SU-DHL-6 (cell line): ENCODE measurements around the gene CYBA.

Source experiments
- H2AFZ ChIP-seq: fragments of 200-600 bp; sonication (generic); 2 replicates; pipeline ENCODE4 v1.6.1; 2014; ENCODE audit warnings: low read depth, mild to moderate bottlenecking, moderate library complexity, mixed read lengths, antibody characterized with exemption, low read length; ENCODE audit not compliant: severe bottlenecking
- H3F3A ChIP-seq: fragments of 200-600 bp; shearing (Covaris generic); 2 replicates; pipeline ENCODE4 v1.6.0; 2016; ENCODE audit warnings: antibody characterized with exemption, mild to moderate bottlenecking; ENCODE audit not compliant: insufficient read depth
- H3K27ac ChIP-seq: fragments of 200-600 bp; sonication (generic); 2 replicates; pipeline ENCODE4 v1.5.1; 2016; ENCODE audit warnings: low read depth, mild to moderate bottlenecking, low read length, moderate library complexity, mixed read lengths
- H3K27me3 ChIP-seq: fragments of 200-600 bp; sonication (generic), shearing (Covaris generic); 2 replicates; pipeline ENCODE4 v1.6.0; 2014; ENCODE audit warnings: mild to moderate bottlenecking, low read length
- H3K36me3 ChIP-seq: fragments of 200-600 bp; sonication (generic); 2 replicates; pipeline ENCODE4 v1.6.1; 2014; ENCODE audit warnings: mild to moderate bottlenecking, low read length, mixed read lengths
- H3K4me2 ChIP-seq: fragments of 300-600, 200-600 bp; shearing (Covaris generic), sonication (generic); 2 replicates; pipeline ENCODE4 v1.6.0; 2014; ENCODE audit warnings: low read length, low read depth, mild to moderate bottlenecking; ENCODE audit not compliant: poor library complexity, severe bottlenecking
- H3K4me3 ChIP-seq: fragments of 200-600 bp; sonication (generic); 2 replicates; pipeline ENCODE4 v1.5.1; 2014; ENCODE audit warnings: antibody characterized with exemption, low read length, mild to moderate bottlenecking, mixed read lengths; ENCODE audit not compliant: insufficient read depth, poor library complexity, severe bottlenecking
- H3K79me2 ChIP-seq: fragments of 200-600 bp; sonication (generic); 2 replicates; pipeline ENCODE4 v1.6.1; 2014; ENCODE audit warnings: mild to moderate bottlenecking, low read length, moderate library complexity; ENCODE audit not compliant: insufficient read depth
- H3K9ac ChIP-seq: fragments of 200-600 bp; sonication (generic); 2 replicates; pipeline ENCODE4 v1.7.0; 2014; ENCODE audit warnings: mild to moderate bottlenecking, low read length
- H3K9me2 ChIP-seq: fragments of 200-600 bp; sonication (generic); replicated peaks from 2 replicates; pipeline ENCODE4 v1.6.1; 2014; ENCODE audit warnings: low read length; ENCODE audit not compliant: insufficient read depth
- H3K9me3 ChIP-seq: fragments of 200-600 bp; sonication (generic); 2 replicates; pipeline ENCODE4 v1.6.1; 2014; ENCODE audit warnings: low read length, mixed read lengths; ENCODE audit not compliant: insufficient read depth
- H4K20me1 ChIP-seq: fragments of 200-600 bp; sonication (generic); 2 replicates; pipeline ENCODE4 v1.6.1; 2014; ENCODE audit warnings: low read depth, mild to moderate bottlenecking, antibody characterized with exemption, low read length, moderate library complexity, mixed read lengths
- CTCF ChIP-seq: fragments of 200-600 bp; sonication (generic); IDR thresholded peaks from one replicate; pipeline ENCODE4 v1.5.1; 2017; ENCODE audit warnings: antibody characterized with exemption, mild to moderate bottlenecking, low read length, moderate library complexity; ENCODE audit not compliant: insufficient read depth, poor library complexity, severe bottlenecking
- EZH2phosphoT487 ChIP-seq: fragments of 200-600 bp; sonication (generic), shearing (Covaris generic); conservative IDR thresholded peaks from 2 replicates; pipeline ENCODE4 v1.6.1; 2018; ENCODE audit warnings: mild to moderate bottlenecking, antibody characterized with exemption, low read length, moderate library complexity, mixed read lengths

The CYBA gene

DNA sequence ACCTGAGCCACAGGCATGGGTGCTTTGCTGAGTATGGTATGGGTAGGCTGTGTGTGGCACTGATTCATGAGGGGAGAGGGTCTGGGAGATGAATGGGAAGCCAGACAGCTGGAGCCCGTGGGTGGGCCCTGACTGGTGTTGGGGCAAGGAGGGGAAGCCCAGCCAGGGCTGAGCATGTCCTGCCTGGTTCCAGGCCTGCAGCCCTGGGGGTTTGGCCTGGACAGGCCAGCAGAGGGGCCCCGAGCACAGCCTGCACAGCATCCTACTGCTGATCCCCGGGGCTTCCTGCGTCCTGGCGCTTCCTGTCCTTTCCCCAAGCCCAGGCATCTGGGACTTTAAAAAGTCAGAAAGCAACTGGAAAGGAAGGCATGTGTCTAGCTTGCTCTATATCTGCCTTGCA is 16.6 kb upstream of the CYBA start:
- no peaks in the 10 kb centered on the region for H3K36me3 ChIP-seq
- no peak overlapping the region for H3K9ac ChIP-seq
- H4K20me1 ChIP-seq, result no peaks in the 10 kb centered on the region

DNA sequence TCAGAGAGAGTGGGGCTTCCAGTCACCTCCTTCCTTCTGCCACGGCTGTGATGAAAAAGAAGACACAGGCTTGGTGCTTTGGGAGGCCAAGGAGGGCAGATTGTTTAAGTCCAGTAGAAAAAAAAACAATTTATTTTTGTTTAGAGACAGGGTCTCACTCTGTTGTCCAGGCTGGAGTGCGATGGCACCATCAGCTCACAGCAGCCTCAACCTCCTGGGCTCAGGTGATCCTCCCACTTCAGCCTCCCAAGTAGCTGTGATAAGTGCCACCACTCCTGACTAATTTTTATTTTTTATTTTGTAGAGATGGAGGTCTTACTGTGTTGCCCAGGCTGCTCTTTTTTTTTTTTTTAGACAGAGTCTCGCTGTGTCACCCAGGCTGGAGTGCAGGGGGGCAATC is 14.7 kb upstream of the CYBA start:
- TF ChIP-seq CTCF, result no peak
- no peak for TF ChIP-seq EZH2phosphoT487
- H3K36me3 ChIP-seq, result no peaks in the 10 kb centered on the region
- H4K20me1 ChIP-seq, result 0 out of 2 replicates have a peak, but pooled peaks cover 2% of the 10 kb centered on the region
- H3K4me2 ChIP-seq, result no peak overlapping the region
- H3K9me3 ChIP-seq, result no peaks in the 10 kb centered on the region
- H3K27me3 ChIP-seq, result no peaks in the 10 kb centered on the region
- peaks cover 21% of the 10 kb centered on the region for H3F3A ChIP-seq
- H2AFZ ChIP-seq, result no peak overlapping the region
- H3K4me3 ChIP-seq, result no peak overlapping the region
- H3K79me2 ChIP-seq, result peaks cover 21% of the 10 kb centered on the region
- H3K27ac ChIP-seq, result no peak overlapping the region; the same call in 1 of the 2 replicates
- H3K9ac ChIP-seq, result no peak overlapping the region
- H3K9me2 ChIP-seq, result no peaks in the 10 kb centered on the region

More for the DNA sequence above, 16.6 kb upstream of the CYBA start:
- Histone ChIP-seq H2AFZ (no peak overlapping the region), H3K27ac (no peak overlapping the region), H3K4me2 (no peak overlapping the region), H3K4me3 (no peak overlapping the region), H3K79me2 (peaks cover 3% of the 10 kb centered on the region), H3K9me3 (no peaks in the 10 kb centered on the region), H3F3A (0 out of 2 replicates have a peak, but pooled peaks cover 10% of the 10 kb centered on the region), H3K9me2 (no peaks in the 10 kb centered on the region), H3K27me3 (no peaks in the 10 kb centered on the region)
- TF ChIP-seq CTCF (no peak), EZH2phosphoT487 (no peak)

DNA sequence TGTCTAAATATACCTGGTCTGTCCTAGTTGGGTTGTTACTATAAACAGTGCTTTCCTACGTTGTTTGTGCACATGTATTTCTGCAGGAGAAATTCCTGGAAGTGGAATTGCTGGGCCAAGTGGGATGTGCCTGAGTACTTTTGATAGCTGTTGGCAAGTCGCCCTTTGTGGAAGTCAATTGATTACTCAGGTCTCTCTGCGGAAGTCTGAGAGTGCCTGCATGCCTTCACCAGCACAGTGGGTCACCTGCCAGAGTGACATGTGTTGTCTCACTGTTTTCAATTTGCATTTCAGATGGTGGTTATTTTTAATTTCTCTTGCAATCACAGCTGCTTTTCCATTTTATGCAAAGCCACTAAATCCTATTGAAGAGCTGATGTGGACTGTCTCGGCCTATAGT is 14.3 kb upstream of the CYBA start:
- no peak overlapping the region for H2AFZ ChIP-seq
- no peak overlapping the region for H3K4me3 ChIP-seq
- H3K27ac ChIP-seq, result no peak overlapping the region
- H3K27me3 ChIP-seq, result no peaks in the 10 kb centered on the region
- H3K79me2 ChIP-seq, result peaks cover 23% of the 10 kb centered on the region
- no peak overlapping the region for H3K9ac ChIP-seq
- no peaks in the 10 kb centered on the region for H3K36me3 ChIP-seq
- H3K4me2 ChIP-seq, result no peak overlapping the region
- no peak for TF ChIP-seq EZH2phosphoT487
- peaks cover 21% of the 10 kb centered on the region for H3F3A ChIP-seq
- H3K9me2 ChIP-seq, result no peaks in the 10 kb centered on the region
- no peaks in the 10 kb centered on the region for H3K9me3 ChIP-seq
- 0 out of 2 replicates have a peak, but pooled peaks cover 2% of the 10 kb centered on the region for H4K20me1 ChIP-seq

GRCh38 chr16:88662843-88663606 is 12.2 kb upstream of the CYBA start, which contains the start of gene MVD:
Gene MVD (minus strand): TSS chr16:88663091. CDS start chr16:88663080, 11 bp downstream.
- Histone ChIP-seq H2AFZ (peak within 1 kb of the TSS; percentile 80), H3K36me3 (no peaks in the 10 kb centered on the region), H3K4me2 (peak within 1 kb of the TSS; percentile 92), H3K9me3 (no peaks in the 10 kb centered on the region), H3K9ac (peak within 1 kb of the TSS; percentile 94), H3F3A (peaks cover 21% of the 10 kb centered on the region), H3K9me2 (no peaks in the 10 kb centered on the region), H4K20me1 (0 out of 2 replicates have a peak, but pooled peaks cover 2% of the 10 kb centered on the region), H3K27ac (peak within 1 kb of the TSS; percentile 66), H3K4me3 (peak within 1 kb of the TSS; percentile 90), H3K79me2 (peaks cover 36% of the 10 kb centered on the region), H3K27me3 (no peaks in the 10 kb centered on the region)
- no peak for TF ChIP-seq CTCF
- TF ChIP-seq EZH2phosphoT487, result no peak
